GM23338 (cell line): ENCODE results near the gene KIAA0232.

Source experiments
- CREB1 ChIP-seq: fragments of 250-450 bp; sonication (Bioruptor Pico); IDR thresholded peaks from 2 replicates; pipeline ENCODE4 v1.5.0; 2020; ENCODE audit warnings: low read depth, mild to moderate bottlenecking, moderate library complexity
- CTCF ChIP-seq, 2 experiments: fragments of 200-600 bp in 1 of 2; sonication (generic) in 1 of 2; conservative IDR thresholded peaks; 2 replicates each; pipeline versions ENCODE4 v1.5.1 to v1.6.1; 2016 to 2017; ENCODE audit warnings: antibody characterized with exemption in 2 of 2, low read depth in 2 of 2, mild to moderate bottlenecking in 2 of 2, moderate library complexity in 1 of 2
- EZH2 ChIP-seq: fragments of 200-600 bp; sonication (generic); IDR thresholded peaks from one replicate; pipeline ENCODE4 v1.8.0; 2017; ENCODE audit warnings: antibody characterized with exemption, mild to moderate bottlenecking, low read depth; ENCODE audit not compliant: unreplicated experiment
- EZH2phosphoT487 ChIP-seq: fragments of 200-600 bp; sonication (generic); IDR thresholded peaks from one replicate; pipeline ENCODE4 v1.8.1; 2018; ENCODE audit warnings: antibody characterized with exemption; ENCODE audit not compliant: unreplicated experiment
- JUNB ChIP-seq: IDR thresholded peaks from one replicate; pipeline ENCODE4 v1.6.1; 2016; ENCODE audit warnings: antibody characterized with exemption; ENCODE audit not compliant: unreplicated experiment
- NANOG ChIP-seq: IDR thresholded peaks from 2 replicates; pipeline ENCODE4 v1.6.1; 2016; ENCODE audit warnings: antibody characterized with exemption, borderline replicate concordance
- POLR2AphosphoS5 ChIP-seq: IDR thresholded peaks from 2 replicates; pipeline ENCODE4 v1.6.1; 2016; ENCODE audit warnings: antibody characterized with exemption, low read depth
- STAT1 ChIP-seq: IDR thresholded peaks from one replicate; pipeline ENCODE4 v1.6.1; 2016; ENCODE audit warnings: antibody characterized with exemption; ENCODE audit not compliant: unreplicated experiment
- ZNF114 ChIP-seq: fragments of 250-450 bp; sonication (Bioruptor Pico); IDR thresholded peaks from 2 replicates; pipeline ENCODE4 v1.5.0; 2020; ENCODE audit warnings: mild to moderate bottlenecking, moderate library complexity
- ZNF462 ChIP-seq: fragments of 250-450 bp; sonication (Bioruptor Pico); IDR thresholded peaks from 2 replicates; pipeline ENCODE4 v1.5.0; 2020; ENCODE audit warnings: mild to moderate bottlenecking, moderate library complexity
- TF ChIP-seq, protein P1 (sequence below): IDR thresholded peaks from one replicate; pipeline ENCODE4 v1.6.1; 2018; ENCODE audit warnings: antibody characterized with exemption; ENCODE audit not compliant: unreplicated experiment

- TF ChIP-seq CTCF (conservative IDR thresholded peaks at IDR 0.05; ENCODE audit: low read depth in 2 of 2) (no peak), POLR2AphosphoS5 (no peak), STAT1 (no peak), CREB1 (no peak), EZH2 (no peak), JUNB (no peak), EZH2phosphoT487 (no peak), ZNF114 (no peak), ZNF462 (CRISPR knock-in tag) (no peak), NANOG (no peak)
- TF ChIP-seq, protein P1, sequence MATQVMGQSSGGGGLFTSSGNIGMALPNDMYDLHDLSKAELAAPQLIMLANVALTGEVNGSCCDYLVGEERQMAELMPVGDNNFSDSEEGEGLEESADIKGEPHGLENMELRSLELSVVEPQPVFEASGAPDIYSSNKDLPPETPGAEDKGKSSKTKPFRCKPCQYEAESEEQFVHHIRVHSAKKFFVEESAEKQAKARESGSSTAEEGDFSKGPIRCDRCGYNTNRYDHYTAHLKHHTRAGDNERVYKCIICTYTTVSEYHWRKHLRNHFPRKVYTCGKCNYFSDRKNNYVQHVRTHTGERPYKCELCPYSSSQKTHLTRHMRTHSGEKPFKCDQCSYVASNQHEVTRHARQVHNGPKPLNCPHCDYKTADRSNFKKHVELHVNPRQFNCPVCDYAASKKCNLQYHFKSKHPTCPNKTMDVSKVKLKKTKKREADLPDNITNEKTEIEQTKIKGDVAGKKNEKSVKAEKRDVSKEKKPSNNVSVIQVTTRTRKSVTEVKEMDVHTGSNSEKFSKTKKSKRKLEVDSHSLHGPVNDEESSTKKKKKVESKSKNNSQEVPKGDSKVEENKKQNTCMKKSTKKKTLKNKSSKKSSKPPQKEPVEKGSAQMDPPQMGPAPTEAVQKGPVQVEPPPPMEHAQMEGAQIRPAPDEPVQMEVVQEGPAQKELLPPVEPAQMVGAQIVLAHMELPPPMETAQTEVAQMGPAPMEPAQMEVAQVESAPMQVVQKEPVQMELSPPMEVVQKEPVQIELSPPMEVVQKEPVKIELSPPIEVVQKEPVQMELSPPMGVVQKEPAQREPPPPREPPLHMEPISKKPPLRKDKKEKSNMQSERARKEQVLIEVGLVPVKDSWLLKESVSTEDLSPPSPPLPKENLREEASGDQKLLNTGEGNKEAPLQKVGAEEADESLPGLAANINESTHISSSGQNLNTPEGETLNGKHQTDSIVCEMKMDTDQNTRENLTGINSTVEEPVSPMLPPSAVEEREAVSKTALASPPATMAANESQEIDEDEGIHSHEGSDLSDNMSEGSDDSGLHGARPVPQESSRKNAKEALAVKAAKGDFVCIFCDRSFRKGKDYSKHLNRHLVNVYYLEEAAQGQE: no peak
These were observed 87.4 kb downstream of the KIAA0232 start for GRCh38 chr4:6869944-6870343.
